Liver (tissue), 9 donors: Measurements from ENCODE around the gene TRAPPC3. TPM values are rescaled to one million over a fixed set of nuclear protein-coding genes. Genes with fewer than 3 reads are reported as not detected.

ENCODE experiments used
- DNase-seq: peaks from one replicate; pipeline ENCODE4 v3.0.0-alpha.2; 2017; ENCODE audit warnings: low spot score
- H3K27ac ChIP-seq, 2 donors: one replicate each; pipeline ENCODE4 v1.7.0; 2013; ENCODE audit warnings: inconsistent platforms in 2 of 2, low read length in 2 of 2, control low read depth in 1 of 2, low read depth in 1 of 2, mild to moderate bottlenecking in 1 of 2
- H3K27me3 ChIP-seq, 4 donors: one replicate each; pipeline versions ENCODE4 v1.6.1 to v1.7.0; 2013; ENCODE audit warnings: low read length in 3 of 4, inconsistent platforms in 1 of 4, mild to moderate bottlenecking in 1 of 4, moderate library complexity in 1 of 4; ENCODE audit not compliant: control insufficient read depth in 4 of 4, insufficient read depth in 4 of 4
- H3K36me3 ChIP-seq, 4 donors: one replicate each; pipeline versions ENCODE4 v1.6.1 to v1.7.0; 2013; ENCODE audit warnings: low read length in 3 of 4, mild to moderate bottlenecking in 3 of 4, low read depth in 1 of 4, moderate library complexity in 1 of 4; ENCODE audit not compliant: control insufficient read depth in 4 of 4, insufficient read depth in 3 of 4
- H3K4me1 ChIP-seq, 4 donors: one replicate each; pipeline versions ENCODE4 v1.6.1 to v1.7.0; 2013; ENCODE audit warnings: low read length in 3 of 4, mild to moderate bottlenecking in 3 of 4, moderate library complexity in 1 of 4; ENCODE audit not compliant: control insufficient read depth in 4 of 4, insufficient read depth in 4 of 4
- H3K4me3 ChIP-seq, 3 donors: one replicate each; pipeline versions ENCODE4 v1.6.1 to v1.7.0; 2013; ENCODE audit warnings: low read length in 3 of 3, control low read depth in 1 of 3, low read depth in 1 of 3, mild to moderate bottlenecking in 1 of 3
- H3K9ac ChIP-seq, 2 donors: one replicate each; pipeline ENCODE4 v1.7.0; 2013; ENCODE audit warnings: low read length in 2 of 2, mild to moderate bottlenecking in 2 of 2, moderate library complexity in 2 of 2, control low read depth in 1 of 2, low read depth in 1 of 2
- H3K9me3 ChIP-seq, 4 donors: one replicate each; pipeline versions ENCODE4 v1.6.1 to v1.7.0; 2013; ENCODE audit warnings: low read length in 3 of 4; ENCODE audit not compliant: control insufficient read depth in 4 of 4
- ATF3 ChIP-seq: IDR thresholded peaks from 2 replicates; pipeline ENCODE4 v1.6.1; 2016; ENCODE audit warnings: antibody characterized with exemption
- CTCF ChIP-seq: fragments of 150-350 bp; IDR thresholded peaks from 2 replicates; pipeline ENCODE4 v1.5.1; 2017; ENCODE audit warnings: improper control_type of control experiment, low read depth, low read length; ENCODE audit not compliant: missing input control
- FOXA1 ChIP-seq: IDR thresholded peaks from 2 replicates; pipeline ENCODE4 v1.6.1; 2016; ENCODE audit warnings: antibody characterized with exemption
- FOXA2 ChIP-seq: IDR thresholded peaks from 2 replicates; pipeline ENCODE4 v1.6.1; 2016; ENCODE audit warnings: antibody characterized with exemption
- HNF4G ChIP-seq: IDR thresholded peaks from 2 replicates; pipeline ENCODE4 v1.6.1; 2016; ENCODE audit warnings: antibody characterized with exemption
- MAX ChIP-seq: IDR thresholded peaks from 2 replicates; pipeline ENCODE4 v1.6.1; 2016; ENCODE audit warnings: antibody characterized with exemption
- NR2F2 ChIP-seq: IDR thresholded peaks from 2 replicates; pipeline ENCODE4 v1.6.1; 2016; ENCODE audit warnings: antibody characterized with exemption
- RAD21 ChIP-seq, 2 donors: IDR thresholded peaks; 2 replicates each; pipeline ENCODE4 v1.6.1; 2016; ENCODE audit warnings: antibody characterized with exemption in 2 of 2, mild to moderate bottlenecking in 2 of 2
- REST ChIP-seq: IDR thresholded peaks from 2 replicates; pipeline ENCODE4 v1.6.1; 2016; ENCODE audit warnings: antibody characterized with exemption, mild to moderate bottlenecking
- RXRA ChIP-seq, 2 donors: IDR thresholded peaks; 2 replicates each; pipeline ENCODE4 v1.6.1; 2017 to 2018; ENCODE audit warnings: antibody characterized with exemption in 2 of 2, mild to moderate bottlenecking in 1 of 2
- SP1 ChIP-seq: IDR thresholded peaks from 2 replicates; pipeline ENCODE4 v1.6.1; 2018; ENCODE audit warnings: antibody characterized with exemption, mild to moderate bottlenecking
- TAF1 ChIP-seq: conservative IDR thresholded peaks from 2 replicates; pipeline ENCODE4 v1.6.1; 2016; ENCODE audit warnings: antibody characterized with exemption, mild to moderate bottlenecking
- YY1 ChIP-seq: IDR thresholded peaks from 2 replicates; pipeline ENCODE4 v1.6.1; 2016; ENCODE audit warnings: antibody characterized with exemption, mild to moderate bottlenecking
- ZBTB33 ChIP-seq: IDR thresholded peaks from 2 replicates; pipeline ENCODE4 v1.6.1; 2016; ENCODE audit warnings: antibody characterized with exemption
- WGBS: extraction: QIAGEN DNeasy Blood & Tissue Kit; methylation state at CpG from one replicate; pipeline ENCODE4 v1.1.7; 2013; 5-methylcytosine and 5-hydroxymethylcytosine counted together
- polyA plus RNA-seq, 2 donors: library from polyadenylated mRNA; stranded (reverse) in 1 of 2; unstranded in 1 of 2; fragments of 200-250 nt in 1 of 2; fragments of >200 nt in 1 of 2; fragmentation: Nextera tagmentation in 1 of 2; extraction: Ambion mirVana in 1 of 2; gene quantifications; one replicate each; pipeline versions ENCODE4 v1.2.1 to v1.2.3, GENCODE V29; 2013 to 2015
- total RNA-seq, 2 donors: library from RNA; depleted of rRNA; stranded (reverse); fragments of >200 nt; gene quantifications; one replicate each; pipeline ENCODE4 v1.2.3, GENCODE V29; 2014
- donor health status: healthy.
- donor health status: healthy.
- donor health status: healthy.
- donor health status: healthy.
- donor health status: healthy.

Gene TRAPPC3
- total and polyA plus RNA-seq, 4 donors, result 24.2 to 56.1 (median 30.4) TPM

- H3K36me3 ChIP-seq, result peaks cover 4 to 33% (median 25%) of the 10 kb centered on the region in 4 donors
- H3K9me3 ChIP-seq, result no peaks in the 10 kb centered on the region
- H3K9ac ChIP-seq, result no peak overlapping the region
- DNase-seq, result no peak
- H3K27me3 ChIP-seq, result no peaks in the 10 kb centered on the region
- no peak overlapping the region for H3K4me3 ChIP-seq
- no peaks in the 10 kb centered on the region for H3K4me1 ChIP-seq
- no peak overlapping the region for H3K27ac ChIP-seq
- TF ChIP-seq NR2F2, result no peak
- no peak for TF ChIP-seq ATF3
- no peak for TF ChIP-seq SP1
- no peak for TF ChIP-seq YY1
- no peak for TF ChIP-seq REST
- TF ChIP-seq FOXA2, result no peak
Measured at GRCh38 chr1:36135796-36136195, 13.5 kb downstream of the TRAPPC3 start.

GRCh38 chr1:36135330-36135667 lies 14.0 kb downstream of the TRAPPC3 start:
- no peaks in the 10 kb centered on the region for H3K27me3 ChIP-seq
- H3K4me1 ChIP-seq, result no peaks in the 10 kb centered on the region
- peaks cover 4 to 33% (median 25%) of the 10 kb centered on the region in 4 donors for H3K36me3 ChIP-seq
- H3K9me3 ChIP-seq, result no peaks in the 10 kb centered on the region
- no peak overlapping the region for H3K9ac ChIP-seq
- H3K27ac ChIP-seq, result no peak overlapping the region
- no peak for DNase-seq
- no peak overlapping the region for H3K4me3 ChIP-seq
- TF ChIP-seq CTCF (no peak), ZBTB33 (no peak), YY1 (no peak), RXRA (IDR thresholded peaks at IDR 0.05) (no peak), REST (no peak), HNF4G (no peak), RAD21 (IDR thresholded peaks at IDR 0.05) (no peak), FOXA1 (no peak), NR2F2 (no peak), TAF1 (no peak), MAX (no peak), FOXA2 (no peak), ATF3 (no peak)
- WGBS, result 80% methylated on average over 6 of the region's 6 CpGs
